Cardiac muscle cell (in vitro differentiated cells and primary cell): ENCODE measurements around the gene SEMA5A. TPM values are rescaled to one million over a fixed set of nuclear protein-coding genes. Genes with fewer than 3 reads are reported as not detected.

Experiments
- DNase-seq, 2 donors: peaks; one replicate each; pipeline versions ENCODE4 v3.0.0 to v3.0.0-alpha.2; 2010 to 2017; ENCODE audit warnings: low read depth in 1 of 2, low spot score in 1 of 2
- H3K27ac ChIP-seq: fragments of 200-600 bp; sonication (generic); 2 replicates; pipeline ENCODE4 v1.5.1; 2016
- H3K27me3 ChIP-seq: fragments of 200-600 bp; sonication (generic); 2 replicates; pipeline ENCODE4 v1.6.0; 2016; ENCODE audit warnings: control low read depth
- H3K36me3 ChIP-seq: fragments of 200-600 bp; sonication (generic); 2 replicates; pipeline ENCODE4 v1.5.1; 2016; ENCODE audit warnings: control low read depth
- H3K4me1 ChIP-seq: fragments of 200-600 bp; sonication (generic); 2 replicates; pipeline ENCODE4 v1.8.1; 2017; ENCODE audit warnings: low read depth, mild to moderate bottlenecking, mixed run types
- H3K4me3 ChIP-seq: fragments of 200-600 bp; sonication (generic); 2 replicates; pipeline ENCODE4 v1.5.1; 2016; ENCODE audit warnings: mild to moderate bottlenecking
- H3K9me3 ChIP-seq: fragments of 200-600 bp; sonication (generic); 2 replicates; pipeline ENCODE4 v1.5.1; 2017; ENCODE audit warnings: low read depth, mild to moderate bottlenecking, control low read depth
- CTCF ChIP-seq: IDR thresholded peaks from 2 replicates; pipeline ENCODE4 v1.5.1; 2012; ENCODE audit warnings: low read depth, mild to moderate bottlenecking, low read length
- polyA plus RNA-seq: library from polyadenylated mRNA; unstranded; fragments of >200 nt; fragmentation: Nextera tagmentation; extraction: Ambion mirVana; gene quantifications from 2 replicates; pipeline ENCODE4 v1.2.1, GENCODE V29; 2016
- total RNA-seq: library from RNA; depleted of rRNA; stranded (reverse); fragments of >200 nt; gene quantifications from 2 replicates; pipeline ENCODE4 v1.2.3, GENCODE V29; 2016

The SEMA5A gene
- total and polyA plus RNA-seq, 2 experiments from 2014 or later = 15.7 to 16.6 TPM

- DNase-seq = peak in 1 of 2 donors; percentile 48
- no peaks in the 10 kb centered on the region for H3K4me1 ChIP-seq
- no peaks in the 10 kb centered on the region for H3K27me3 ChIP-seq
- H3K4me3 ChIP-seq = no peak overlapping the region
- TF ChIP-seq CTCF = no peak
- no peak overlapping the region for H3K27ac ChIP-seq
- no peaks in the 10 kb centered on the region for H3K9me3 ChIP-seq
- H3K36me3 ChIP-seq = peaks cover 6% of the 10 kb centered on the region
These were observed 351.4 kb downstream of the SEMA5A start for GRCh38 chr5:9194509-9194908.

- Histone ChIP-seq H3K27me3 (no peaks in the 10 kb centered on the region), H3K4me1 (no peaks in the 10 kb centered on the region), H3K9me3 (no peaks in the 10 kb centered on the region), H3K36me3 (peaks cover 6% of the 10 kb centered on the region), H3K27ac (no peak overlapping the region), H3K4me3 (no peak overlapping the region)
- DNase-seq = no peak
- no peak for TF ChIP-seq CTCF
These were observed 353.6 kb downstream of the SEMA5A start for GRCh38 chr5:9192266-9192665.

GRCh38 chr5:9189681-9190080 is 356.2 kb downstream of the SEMA5A start:
- Histone ChIP-seq H3K27ac (no peak overlapping the region), H3K36me3 (peaks cover 3% of the 10 kb centered on the region), H3K4me1 (no peaks in the 10 kb centered on the region), H3K27me3 (no peaks in the 10 kb centered on the region), H3K4me3 (no peak overlapping the region), H3K9me3 (no peaks in the 10 kb centered on the region)
- no peak for TF ChIP-seq CTCF
- DNase-seq = no peak

GRCh38 chr5:9188956-9189355 is 356.9 kb downstream of the SEMA5A start:
- Histone ChIP-seq H3K9me3 (no peaks in the 10 kb centered on the region), H3K36me3 (peaks cover 3% of the 10 kb centered on the region), H3K27me3 (no peaks in the 10 kb centered on the region), H3K4me1 (no peaks in the 10 kb centered on the region), H3K27ac (no peak overlapping the region), H3K4me3 (no peak overlapping the region)
- TF ChIP-seq CTCF = no peak
- DNase-seq = peak in 1 of 2 donors; percentile 32

GRCh38 chr5:9188131-9188530 is 357.7 kb downstream of the SEMA5A start:
- Histone ChIP-seq H3K4me3 (no peak overlapping the region), H3K27ac (no peak overlapping the region), H3K4me1 (no peaks in the 10 kb centered on the region), H3K27me3 (no peaks in the 10 kb centered on the region), H3K36me3 (peaks cover 3% of the 10 kb centered on the region), H3K9me3 (no peaks in the 10 kb centered on the region)
- DNase-seq = peak in 1 of 2 donors; percentile 44
- no peak for TF ChIP-seq CTCF

- H3K4me1 ChIP-seq = no peaks in the 10 kb centered on the region
- H3K27ac ChIP-seq = no peak overlapping the region
These were observed 358.3 kb downstream of the SEMA5A start for GRCh38 chr5:9187614-9188013.

More at GRCh38 chr5:9187614-9188013, 358.3 kb downstream of the SEMA5A start:
- Histone ChIP-seq H3K36me3 (peaks cover under 1% of the 10 kb centered on the region), H3K4me3 (no peak overlapping the region), H3K27me3 (no peaks in the 10 kb centered on the region), H3K9me3 (no peaks in the 10 kb centered on the region)
- TF ChIP-seq CTCF = no peak
- DNase-seq = no peak
